Panc1 (cell line): ENCODE results near the gene ZNF678.

Experiments
- CTCF ChIP-seq: fragments of 450-650 bp; IDR thresholded peaks from 2 replicates; pipeline ENCODE4 v1.5.1; 2017; ENCODE audit warnings: mild to moderate bottlenecking
- POLR2AphosphoS5 ChIP-seq: IDR thresholded peaks from 2 replicates; pipeline ENCODE4 v1.6.1; 2012; ENCODE audit warnings: mild to moderate bottlenecking, low read depth, low read length, moderate library complexity
- SIN3A ChIP-seq: IDR thresholded peaks from 2 replicates; pipeline ENCODE4 v1.6.1; 2012; ENCODE audit warnings: low read depth, mild to moderate bottlenecking, low read length, moderate library complexity, borderline replicate concordance; ENCODE audit not compliant: insufficient read depth
- TCF7L2 ChIP-seq: IDR thresholded peaks from 2 replicates; pipeline ENCODE4 v1.6.1; 2011; ENCODE audit warnings: mild to moderate bottlenecking, low read depth, low read length, inconsistent platforms

GRCh38 chr1:227526524-227526923 is 36.8 kb upstream of the ZNF678 start:
- TF ChIP-seq CTCF (no peak), TCF7L2 (no peak), POLR2AphosphoS5 (no peak), SIN3A (no peak)
